ENCODE measurements around the gene TMEM131L.

- TF ChIP-seq, protein P1, sequence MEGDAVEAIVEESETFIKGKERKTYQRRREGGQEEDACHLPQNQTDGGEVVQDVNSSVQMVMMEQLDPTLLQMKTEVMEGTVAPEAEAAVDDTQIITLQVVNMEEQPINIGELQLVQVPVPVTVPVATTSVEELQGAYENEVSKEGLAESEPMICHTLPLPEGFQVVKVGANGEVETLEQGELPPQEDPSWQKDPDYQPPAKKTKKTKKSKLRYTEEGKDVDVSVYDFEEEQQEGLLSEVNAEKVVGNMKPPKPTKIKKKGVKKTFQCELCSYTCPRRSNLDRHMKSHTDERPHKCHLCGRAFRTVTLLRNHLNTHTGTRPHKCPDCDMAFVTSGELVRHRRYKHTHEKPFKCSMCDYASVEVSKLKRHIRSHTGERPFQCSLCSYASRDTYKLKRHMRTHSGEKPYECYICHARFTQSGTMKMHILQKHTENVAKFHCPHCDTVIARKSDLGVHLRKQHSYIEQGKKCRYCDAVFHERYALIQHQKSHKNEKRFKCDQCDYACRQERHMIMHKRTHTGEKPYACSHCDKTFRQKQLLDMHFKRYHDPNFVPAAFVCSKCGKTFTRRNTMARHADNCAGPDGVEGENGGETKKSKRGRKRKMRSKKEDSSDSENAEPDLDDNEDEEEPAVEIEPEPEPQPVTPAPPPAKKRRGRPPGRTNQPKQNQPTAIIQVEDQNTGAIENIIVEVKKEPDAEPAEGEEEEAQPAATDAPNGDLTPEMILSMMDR (IDR thresholded peaks at IDR 0.05) = no peak
- no peak for TF ChIP-seq POLR2A (IDR thresholded peaks at IDR 0.05)
Measured at GRCh38 chr4:153440475-153440874, 25.7 kb upstream of the TMEM131L start.

Data from adrenal gland (tissue), 5 donors.